Gastrocnemius medialis (tissue), 4 donors: Measurements from ENCODE around the gene NXN. TPM values are rescaled to one million over a fixed set of nuclear protein-coding genes. Genes with fewer than 3 reads are reported as not detected.

ENCODE experiments used
- ATAC-seq, 2 donors: fragments of 150-250 bp; one replicate each; pipeline ENCODE4 v1.9.1; 2016
- DNase-seq, 2 donors: peaks; one replicate each; pipeline ENCODE4 v3.0.0-alpha.2; 2019
- H3K27ac ChIP-seq, 4 donors: fragments of 200-600 bp; sonication (generic); 1 replicate in 1 of 4; 2 replicates in 3 of 4; pipeline ENCODE4 v1.5.1; 2016 to 2018; ENCODE audit warnings: mild to moderate bottlenecking in 2 of 4, moderate library complexity in 1 of 4
- H3K27me3 ChIP-seq, 3 donors: fragments of 200-600 bp; sonication (generic) in 2 of 3; 1 replicate in 1 of 3; 2 replicates in 2 of 3; pipeline versions ENCODE4 v1.5.1 to v1.6.0; 2016 to 2019; ENCODE audit warnings: mild to moderate bottlenecking in 1 of 3, moderate library complexity in 1 of 3
- H3K36me3 ChIP-seq, 2 donors: fragments of 200-600 bp; sonication (generic) in 1 of 2; one replicate each; pipeline ENCODE4 v1.5.1; 2017 to 2018
- H3K4me1 ChIP-seq, 2 donors: fragments of 200-600 bp; sonication (generic) in 1 of 2; one replicate each; pipeline ENCODE4 v1.5.1; 2016 to 2017; ENCODE audit warnings: mild to moderate bottlenecking in 2 of 2
- H3K4me3 ChIP-seq, 4 donors: fragments of 200-600 bp; sonication (generic) in 3 of 4; 1 replicate in 1 of 4; 2 replicates in 3 of 4; pipeline ENCODE4 v1.5.1; 2016 to 2019; ENCODE audit warnings: mild to moderate bottlenecking in 2 of 4
- H3K9me3 ChIP-seq, 3 donors: fragments of 200-600 bp; sonication (generic) in 2 of 3; 1 replicate in 1 of 3; 2 replicates in 2 of 3; pipeline ENCODE4 v1.5.1; 2016 to 2019
- CTCF ChIP-seq, 5 experiments: fragments of 450-650 bp in 3 of 5; fragments of 200-600 bp in 2 of 5; sonication (generic) in 2 of 5; IDR thresholded peaks in 4 of 5; conservative IDR thresholded peaks in 1 of 5; 1 replicate in 4 of 5; 2 replicates in 1 of 5; pipeline ENCODE4 v1.5.1; 2016 to 2019; ENCODE audit warnings: antibody characterized with exemption in 5 of 5, mild to moderate bottlenecking in 3 of 5, moderate library complexity in 3 of 5
- POLR2A ChIP-seq, 2 donors: fragments of 450-650 bp; IDR thresholded peaks; one replicate each; pipeline ENCODE4 v1.6.1; 2017; ENCODE audit warnings: antibody characterized with exemption in 2 of 2, mild to moderate bottlenecking in 2 of 2, moderate library complexity in 2 of 2
- in situ Hi-C, 4 donors: fragments of 200-750 bp; cut with MboI; loops; one replicate each; pipeline versions ENCODE4 v1.15.0 to v1.8.0; 2017; ENCODE audit warnings: low sequenced_read_pairs in 4 of 4
- intact Hi-C: fragments of 100-400 bp; cut with DNase I; formaldehyde crosslinking; loops from one replicate; pipeline ENCODE4 v1.15.1; 2023; ENCODE audit warnings: low total_unique reads
- total RNA-seq, 4 donors: library from RNA; depleted of rRNA; stranded (reverse); fragments of >200 nt; gene quantifications; one replicate each; pipeline versions ENCODE4 v1.1.0 to v1.2.3, GENCODE V29; 2016

Gene NXN
- total RNA-seq, 4 donors from 2014 or later: 55.6 to 86.4 (median 62.7) TPM

GRCh38 chr17:951325-952132, 28.0 kb downstream of the NXN start:
- DNase-seq (no peak), ATAC-seq (no peak)
- Histone ChIP-seq H3K27me3 (no peaks in the 10 kb centered on the region), H3K4me1 (peaks cover 20 to 31% of the 10 kb centered on the region in 2 donors), H3K9me3 (no peaks in the 10 kb centered on the region), H3K36me3 (no peaks in the 10 kb centered on the region), H3K27ac (no peak overlapping the region), H3K4me3 (no peak overlapping the region)
- TF ChIP-seq POLR2A (IDR thresholded peaks at IDR 0.05) (no peak), CTCF (IDR thresholded peaks at IDR 0.05 in 4 of 5, conservative IDR thresholded peaks at IDR 0.05 in 1 of 5) (no peak)
- intact Hi-C loops: no loop called here
- in situ Hi-C loops: no loop called here

GRCh38 chr17:949623-950303, 29.8 kb downstream of the NXN start:
- no peak for TF ChIP-seq POLR2A (IDR thresholded peaks at IDR 0.05)
- TF ChIP-seq CTCF (IDR thresholded peaks at IDR 0.05 in 4 of 5, conservative IDR thresholded peaks at IDR 0.05 in 1 of 5): no peak
- no peak overlapping the region for H3K4me3 ChIP-seq
- intact Hi-C loops: no loop called here
- in situ Hi-C loops: no loop called here
- H3K36me3 ChIP-seq: no peaks in the 10 kb centered on the region
- no peaks in the 10 kb centered on the region for H3K27me3 ChIP-seq
- DNase-seq (no peak), ATAC-seq (no peak)
- no peaks in the 10 kb centered on the region for H3K9me3 ChIP-seq
- peaks cover 18 to 30% of the 10 kb centered on the region in 2 donors for H3K4me1 ChIP-seq
- peak overlapping the region in 2 of 4 donors; percentile 21 to 24 for H3K27ac ChIP-seq

- Histone ChIP-seq H3K27ac (peak overlapping the region in 1 of 4 donors; percentile 29), H3K36me3 (no peaks in the 10 kb centered on the region), H3K4me3 (no peak overlapping the region), H3K9me3 (no peaks in the 10 kb centered on the region), H3K27me3 (no peaks in the 10 kb centered on the region), H3K4me1 (peaks cover 11 to 22% of the 10 kb centered on the region in 2 donors)
- DNase-seq (no peak), ATAC-seq (no peak)
- no peak for TF ChIP-seq POLR2A (IDR thresholded peaks at IDR 0.05)
- no peak for TF ChIP-seq CTCF (IDR thresholded peaks at IDR 0.05 in 4 of 5, conservative IDR thresholded peaks at IDR 0.05 in 1 of 5)
- in situ Hi-C loops (no loop called here), intact Hi-C loops (no loop called here)
Measured at GRCh38 chr17:948284-948852, 31.2 kb downstream of the NXN start.

GRCh38 chr17:946510-947236, 32.9 kb downstream of the NXN start:
- no peak for DNase-seq

More at GRCh38 chr17:946510-947236, 32.9 kb downstream of the NXN start:
- in situ Hi-C loops: no loop called here
- peaks cover 11 to 19% of the 10 kb centered on the region in 2 donors for H3K4me1 ChIP-seq
- no peaks in the 10 kb centered on the region for H3K27me3 ChIP-seq
- no peaks in the 10 kb centered on the region for H3K36me3 ChIP-seq
- H3K9me3 ChIP-seq: no peaks in the 10 kb centered on the region
- H3K27ac ChIP-seq: no peak overlapping the region
- intact Hi-C loops: no loop called here
- TF ChIP-seq CTCF (IDR thresholded peaks at IDR 0.05 in 4 of 5, conservative IDR thresholded peaks at IDR 0.05 in 1 of 5): no peak
- no peak for TF ChIP-seq POLR2A (IDR thresholded peaks at IDR 0.05)
- H3K4me3 ChIP-seq: no peak overlapping the region
- no peak for ATAC-seq
